ENCODE measurements around the gene CDK1. TPM values are rescaled to one million over a fixed set of nuclear protein-coding genes. Genes with fewer than 3 reads are reported as not detected.

The CDK1 gene
- total RNA-seq, 1 experiment from 2014 or later = 78.9 TPM

- Histone ChIP-seq H3K18ac (ENCODE audit: insufficient read length, low read depth, low read length) (no peak overlapping the region), H3K27ac (ENCODE audit: insufficient read length, low read depth, low read length) (no peak overlapping the region), H3K23me2 (ENCODE audit: insufficient read length, low read depth, low read length, poor library complexity, severe bottlenecking) (peaks cover 3% of the 10 kb centered on the region), H3K79me1 (ENCODE audit: insufficient read depth, low read depth, low read length, poor library complexity, severe bottlenecking) (no peaks in the 10 kb centered on the region), H4K8ac (replicated peaks; ENCODE audit: insufficient read length, low read depth, low read length) (no peak overlapping the region), H2BK15ac (ENCODE audit: low read depth, low read length) (no peak overlapping the region), H3T11ph (ENCODE audit: low read length) (no peak overlapping the region), H3K4me2 (ENCODE audit: insufficient read depth, insufficient read length, low read length) (no peak overlapping the region), H2BK5ac (ENCODE audit: insufficient read length, low read length) (no peak overlapping the region), H3K4me1 (ENCODE audit: insufficient read depth, low read length) (no peaks in the 10 kb centered on the region; the same call in 1 of the 2 replicates), H2BK20ac (ENCODE audit: low read depth, low read length, poor library complexity, severe bottlenecking) (no peak overlapping the region), H2BK12ac (ENCODE audit: insufficient read length, low read depth, low read length) (no peak overlapping the region), H2BK120ac (ENCODE audit: low read depth, low read length, poor library complexity, severe bottlenecking) (no peak overlapping the region), H3K14ac (ENCODE audit: insufficient read depth, low read length) (no peak overlapping the region), H3K56ac (ENCODE audit: insufficient read length, low read depth, low read length) (no peak overlapping the region), H3K9me3 (ENCODE audit: control insufficient read depth, low read depth, low read length) (no peaks in the 10 kb centered on the region), H4K20me1 (ENCODE audit: control insufficient read depth, insufficient read depth, insufficient read length) (no peaks in the 10 kb centered on the region), H3K23ac (ENCODE audit: insufficient read length, low read depth, low read length) (no peak overlapping the region), H4K91ac (ENCODE audit: insufficient read length, low read depth, low read length) (no peak overlapping the region), H3K9ac (ENCODE audit: extremely low read depth, insufficient read length, low read length) (peak overlapping the region; percentile 25), H3K4ac (ENCODE audit: low read depth, low read length) (no peak overlapping the region), H3K79me2 (ENCODE audit: insufficient read depth, low read length) (peaks cover 28% of the 10 kb centered on the region; the same call in 1 of the 2 replicates), H4K5ac (ENCODE audit: insufficient read length, low read depth, low read length) (no peak overlapping the region), H2AK5ac (ENCODE audit: insufficient read length, low read length) (no peak overlapping the region), H2AFZ (ENCODE audit: low read length) (peak overlapping the region; percentile 85), H3K27me3 (ENCODE audit: insufficient read depth, low read length) (no peaks in the 10 kb centered on the region)
- Mint-ChIP-seq H3K27me3 (ENCODE audit: low read depth) (0 out of 2 replicates have a peak, but pooled peaks cover 1% of the 10 kb centered on the region), H3K4me1 (peaks cover 28 to 30% of the 10 kb centered on the region in 2 experiments), H3K9me3 (no peaks in the 10 kb centered on the region; a peak in 1 of 5 replicates), H3K4me3 (peak overlapping the region; percentile 98 to 99), H3K36me3 (ENCODE audit: insufficient read depth in 1 of 3, low read depth in 3 of 3) (peaks cover 15 to 27% (median 20%) of the 10 kb centered on the region in 3 experiments; a peak in 6 of 7 replicates), H3K27ac (peak overlapping the region; percentile 67 to 100 (median 96))
- TF ChIP-seq CTCF (conservative IDR thresholded peaks at IDR 0.05) = no peak
- no CpG with 5 or more reads among the region's 9 CpGs for WGBS (ENCODE audit: extremely low coverage, insufficient read length, low lambda C conversion rate)
- no peak for DNase-seq
These were observed 523 bp upstream of the CDK1 start for GRCh38 chr10:60777696-60778213.
